H54 (cell line): ENCODE data around the gene RPS29.

ENCODE experiments used
- DNase-seq: peaks from one replicate; pipeline ENCODE4 v3.0.0; 2011; ENCODE audit warnings: low spot score, mixed read lengths; ENCODE audit not compliant: insufficient read length
- FAIRE-seq: peaks from 3 replicates; lab custom pipeline; 2011; peaks lifted over from hg19 to GRCh38; lab: Jason Lieb, UNC
- POLR2A ChIP-seq: IDR thresholded peaks from 2 replicates; pipeline ENCODE4 v1.6.1; 2011; ENCODE audit warnings: low read depth, mild to moderate bottlenecking, low read length

Gene RPS29

DNA sequence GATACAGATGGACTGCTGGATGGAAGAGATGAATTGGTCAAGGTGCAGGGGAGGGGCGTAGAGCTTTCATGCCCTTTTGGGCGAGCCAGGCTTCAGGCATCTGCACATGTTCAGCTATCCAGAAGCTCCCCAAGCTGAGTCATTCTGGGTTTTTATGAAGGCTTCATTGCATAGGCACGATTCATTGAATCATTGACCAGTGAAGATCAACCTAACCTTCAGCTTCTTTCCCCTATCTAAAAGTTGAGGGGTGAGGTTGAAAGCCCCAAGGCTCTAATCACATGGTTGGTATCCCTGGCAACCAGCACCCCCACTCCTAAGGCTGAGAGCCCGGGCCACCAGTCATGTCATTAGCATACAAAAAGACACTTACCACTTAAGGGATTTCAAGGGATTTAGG lies 36.3 kb downstream of the RPS29 start:
- peak; percentile 6 for FAIRE-seq
- no peak for DNase-seq

DNA sequence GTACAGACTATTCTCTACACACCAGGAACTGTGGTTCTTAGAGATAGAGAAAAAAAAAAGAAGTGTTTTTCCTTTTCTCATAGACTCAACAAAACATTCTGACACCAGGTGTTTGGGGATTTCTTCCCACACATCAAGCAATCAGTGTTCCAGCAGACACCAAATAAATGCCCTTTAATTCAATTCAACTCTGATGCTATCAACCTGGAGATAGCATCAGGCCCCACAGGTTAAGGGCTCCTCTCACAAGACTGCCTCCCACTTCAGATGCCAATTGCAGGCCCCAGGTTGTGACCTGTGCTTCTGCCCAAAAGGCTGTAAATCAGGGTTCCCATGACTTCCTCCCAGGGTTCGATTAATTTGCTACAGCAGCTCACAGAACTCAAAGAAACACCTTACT lies 36.7 kb downstream of the RPS29 start:
- no peak for DNase-seq
- FAIRE-seq, result no peak
- TF ChIP-seq POLR2A, result no peak

More for the DNA sequence above, 36.3 kb downstream of the RPS29 start:
- no peak for TF ChIP-seq POLR2A

DNA sequence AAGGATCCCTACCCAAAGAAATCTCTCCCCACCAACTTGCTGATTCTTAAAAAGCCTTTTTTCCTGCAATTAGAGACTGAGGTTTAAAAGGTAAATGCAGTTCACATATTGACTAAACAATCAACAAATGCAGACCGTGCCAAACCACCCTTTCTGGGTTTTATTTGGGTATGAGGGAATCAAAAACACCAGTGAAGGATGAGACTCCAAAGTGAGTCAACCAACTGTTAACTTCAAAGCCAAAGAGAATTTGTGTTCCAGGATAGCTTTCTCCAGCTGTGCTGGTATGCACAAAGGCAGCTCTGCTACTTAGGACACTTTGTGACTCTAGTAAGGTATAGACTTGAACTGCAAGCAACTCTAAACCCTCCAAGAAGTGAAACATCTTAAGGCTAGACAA lies 39.4 kb downstream of the RPS29 start:
- no peak for TF ChIP-seq POLR2A
- FAIRE-seq, result no peak
- no peak for DNase-seq

DNA sequence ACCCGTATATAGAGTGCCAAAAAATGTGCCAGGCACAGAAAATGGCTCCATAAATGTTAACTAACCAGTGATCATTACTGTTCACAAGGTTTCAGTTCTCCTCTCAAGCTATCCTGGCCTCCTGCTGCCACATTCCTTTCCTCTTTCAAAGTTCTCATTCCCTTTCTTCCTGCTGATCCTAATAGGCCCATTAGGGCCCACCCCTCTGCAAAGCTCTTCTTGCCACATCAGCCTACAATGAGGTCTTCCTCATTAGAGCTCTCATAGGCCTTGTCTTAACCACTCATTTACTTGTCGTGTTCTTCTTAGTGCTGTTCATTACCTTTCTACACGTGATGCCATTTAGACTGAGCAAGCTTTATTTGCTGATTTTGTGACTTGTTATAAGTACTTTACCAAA lies 40.5 kb downstream of the RPS29 start:
- FAIRE-seq, result no peak
- no peak for TF ChIP-seq POLR2A
- DNase-seq, result no peak

DNA sequence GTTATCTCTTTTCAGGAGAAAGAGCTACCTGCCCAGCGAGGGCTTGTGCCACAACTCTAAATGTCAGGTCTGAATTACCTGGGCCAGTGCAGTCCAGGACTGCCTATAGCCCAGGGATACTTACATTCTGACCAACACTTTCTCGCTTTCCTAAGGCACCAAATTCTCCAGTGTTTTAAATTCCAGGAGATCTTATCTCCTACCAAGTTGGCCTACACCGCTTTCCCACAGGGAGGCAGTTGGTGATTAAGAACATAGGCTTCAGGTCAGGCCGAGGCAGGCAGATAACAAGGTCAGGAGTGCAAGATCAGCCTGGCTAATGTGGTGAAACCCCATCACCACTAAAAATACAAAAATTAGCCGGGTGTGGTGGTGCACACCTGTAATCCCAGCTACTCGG lies 41.1 kb downstream of the RPS29 start:
- DNase-seq (no peak), FAIRE-seq (no peak)
- no peak for TF ChIP-seq POLR2A

DNA sequence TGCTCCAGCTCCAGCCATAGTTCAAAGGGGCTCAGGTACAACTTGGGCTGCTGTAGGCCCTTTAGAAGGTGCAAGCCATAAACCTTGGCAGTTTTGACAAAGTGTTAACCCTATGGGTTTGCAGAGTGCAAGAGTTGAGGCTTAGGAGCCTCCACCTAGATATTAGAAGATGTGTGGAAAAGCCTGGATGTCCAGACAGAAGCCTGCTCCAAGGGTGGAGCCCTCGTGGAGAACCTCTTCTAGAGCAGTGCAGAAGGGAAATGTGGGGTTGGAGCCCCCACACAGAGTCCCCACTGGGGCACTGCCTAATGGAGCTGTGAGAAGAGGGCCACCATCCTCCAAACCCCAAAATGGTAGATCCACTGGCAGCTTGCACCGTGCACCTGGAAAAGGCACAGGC lies 45.1 kb downstream of the RPS29 start:
- DNase-seq (no peak), FAIRE-seq (no peak)
- TF ChIP-seq POLR2A, result no peak

DNA sequence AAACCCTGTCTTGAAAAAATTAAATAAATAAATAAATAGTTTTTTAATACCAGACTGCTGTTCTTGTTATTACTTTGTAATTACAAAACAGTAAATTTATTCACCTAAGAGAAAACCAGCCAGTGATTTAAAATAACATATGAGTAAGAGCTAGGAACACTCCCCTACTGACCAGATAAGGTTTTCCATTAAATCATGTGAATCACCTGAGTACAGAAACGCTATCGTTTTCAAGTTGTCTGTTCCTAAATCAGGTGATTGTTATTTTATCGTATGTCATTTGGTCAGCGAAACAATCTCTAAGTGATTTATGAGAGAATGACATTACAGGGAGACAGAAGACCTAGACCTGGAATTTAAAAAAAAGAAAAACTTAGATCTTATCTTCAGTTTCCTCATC lies 47.3 kb downstream of the RPS29 start:
- no peak for DNase-seq
- TF ChIP-seq POLR2A, result no peak
- no peak for FAIRE-seq
